HG02840 (cell line): ENCODE data around the gene YAF2.
"Not testable (repeated sequence)": the region's sequence is repeated elsewhere in the genome, so short reads cannot be mapped to it uniquely, and the experiment has no call there.

Experiments used
- ATAC-seq: cut with Tn5 transposase; IDR thresholded peaks from one replicate; pipeline ENCODE4 v1.9.1; 2021; ENCODE audit warnings: mild to moderate bottlenecking, moderate library complexity, moderate number of reproducible peaks; ENCODE audit not compliant: unreplicated experiment, low FRiP score

YAF2 gene

DNA sequence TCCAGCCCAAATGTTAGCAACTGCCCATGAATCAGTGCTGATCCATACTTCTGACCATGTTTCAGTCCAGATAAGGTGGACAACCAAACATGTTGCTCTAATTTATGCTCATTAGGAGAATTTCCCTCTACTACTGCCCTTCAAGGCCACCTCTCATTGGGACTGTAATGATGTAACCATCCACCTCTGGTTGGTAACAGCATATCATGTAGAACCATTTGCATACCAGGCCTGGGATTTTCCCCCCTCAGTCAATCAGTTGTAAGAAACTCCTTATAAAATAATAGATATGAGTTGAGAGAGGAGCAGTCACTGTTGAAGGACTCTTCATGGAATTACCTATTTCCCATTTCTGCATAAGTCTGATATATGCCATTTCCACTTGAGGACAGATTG, 17.8 kb upstream of the YAF2 start:
- ATAC-seq, result no peak

DNA sequence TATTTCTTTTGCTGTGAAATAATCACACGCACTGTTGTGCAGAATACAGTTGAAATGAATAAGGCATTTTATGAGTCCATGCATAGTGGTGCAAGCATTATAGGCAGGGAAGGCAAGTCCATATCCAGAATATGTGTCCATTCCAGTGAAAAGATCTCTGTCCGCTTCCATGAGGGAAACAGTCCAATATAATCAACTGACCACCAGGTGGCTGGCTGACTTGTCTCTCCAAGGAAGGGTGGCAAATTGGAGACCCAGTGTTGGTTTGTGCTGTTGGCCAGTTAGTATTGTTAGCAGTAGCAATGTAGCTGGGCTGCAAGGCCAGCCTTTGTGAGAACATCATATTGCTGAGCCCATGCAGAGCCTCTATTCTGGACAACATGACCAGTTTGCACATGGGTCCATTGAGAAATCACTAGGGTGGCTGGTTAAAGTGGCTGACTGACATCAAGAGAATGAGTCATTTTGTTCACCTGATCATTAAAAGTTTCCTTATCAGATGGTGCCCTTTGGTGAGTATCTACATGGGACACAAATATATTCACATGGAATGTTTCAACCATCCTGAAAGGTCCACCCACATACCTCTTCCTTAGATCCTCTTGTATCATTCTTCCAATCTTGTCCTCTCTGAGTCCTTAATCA, 17.3 kb upstream of the YAF2 start:
- ATAC-seq, result no peak

DNA sequence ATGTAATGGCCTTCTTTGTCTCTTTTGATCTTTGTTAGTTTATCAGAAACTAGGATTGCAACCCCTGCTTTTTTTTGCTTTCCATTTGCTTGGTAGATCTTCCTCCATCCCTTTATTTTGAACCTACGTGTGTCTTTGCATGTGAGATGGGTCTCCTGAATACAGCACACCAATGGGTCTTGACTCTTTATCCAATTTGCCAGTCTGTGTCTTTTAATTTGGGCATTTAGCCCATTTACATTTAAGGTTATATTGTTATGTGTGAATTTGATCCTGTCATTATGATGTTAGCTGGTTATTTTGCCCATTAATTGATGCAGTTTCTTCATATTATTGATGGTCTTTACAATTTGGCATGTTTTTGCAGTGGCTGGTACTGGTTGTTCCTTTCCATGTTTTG, 14.6 kb upstream of the YAF2 start:
- not testable (repeated sequence) for ATAC-seq

DNA sequence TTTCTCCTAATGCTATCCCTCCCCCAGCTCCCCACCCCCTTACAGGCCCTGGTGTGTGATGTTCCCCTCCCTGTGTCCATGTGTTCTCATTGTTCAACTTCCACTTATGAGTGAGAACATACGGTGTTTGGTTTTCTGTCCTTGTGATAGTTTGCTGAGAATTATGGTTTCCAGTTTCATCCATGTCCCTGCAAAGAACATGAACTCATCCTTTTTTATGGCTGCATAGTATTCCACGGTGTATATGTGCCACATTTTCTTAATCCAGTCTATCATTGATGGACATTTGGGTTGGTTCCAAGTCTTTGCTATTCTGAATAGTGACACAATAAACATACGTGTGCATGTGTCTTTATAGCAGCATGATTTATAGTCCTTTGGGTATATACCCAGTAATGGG, 11.0 kb upstream of the YAF2 start:
- ATAC-seq, result not testable (repeated sequence)

DNA sequence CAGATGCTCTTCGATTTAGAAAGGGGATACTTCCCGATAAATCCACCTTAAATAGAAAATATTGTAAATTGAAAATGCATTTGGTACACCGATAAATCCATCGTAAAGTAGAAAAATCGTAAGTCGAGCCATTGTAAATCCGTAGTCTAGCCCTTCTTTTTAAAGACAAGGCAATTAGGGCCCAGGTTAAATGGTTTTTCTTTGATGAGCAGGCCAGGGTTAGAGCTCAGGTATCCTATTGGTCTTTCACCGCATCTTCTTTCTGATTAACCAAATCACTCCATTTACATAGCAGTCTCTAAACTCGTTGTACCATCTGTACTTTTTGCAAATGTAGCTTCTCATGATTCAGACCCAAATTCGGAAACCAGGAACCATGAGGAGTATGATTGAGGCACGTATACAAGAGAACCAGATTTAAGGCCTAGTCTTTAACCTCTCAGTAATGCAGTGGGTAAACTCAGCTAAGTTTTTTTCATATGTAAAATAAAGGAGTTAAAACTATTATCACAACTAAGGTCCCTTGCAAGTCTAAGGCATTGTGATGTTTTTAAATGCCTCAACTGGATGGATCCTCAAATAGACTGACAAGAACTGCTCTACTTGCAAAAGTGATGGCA, 2.2 kb upstream of the YAF2 start:
- no peak for ATAC-seq

DNA sequence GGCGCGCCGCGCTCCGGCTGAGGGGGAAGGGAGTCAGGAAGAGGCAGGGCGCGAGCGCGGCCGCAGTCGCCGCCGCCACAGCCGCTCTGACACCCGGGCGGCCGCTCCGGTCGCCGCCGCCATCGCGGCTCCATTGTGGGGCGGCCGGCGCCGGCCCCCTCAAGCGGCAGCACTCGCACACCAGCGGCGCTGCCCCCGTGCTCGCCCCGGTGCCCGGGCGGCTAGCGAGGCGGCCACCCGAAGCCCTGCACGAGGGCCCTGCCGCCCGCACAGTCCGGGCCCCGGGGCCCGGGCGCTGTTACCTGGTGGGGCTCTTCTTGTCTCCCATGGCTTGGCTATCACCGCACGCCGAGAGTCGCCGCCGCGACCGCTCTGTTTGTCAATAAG, 202 bp downstream of the YAF2 start:
- ATAC-seq, result peak; percentile 34

DNA sequence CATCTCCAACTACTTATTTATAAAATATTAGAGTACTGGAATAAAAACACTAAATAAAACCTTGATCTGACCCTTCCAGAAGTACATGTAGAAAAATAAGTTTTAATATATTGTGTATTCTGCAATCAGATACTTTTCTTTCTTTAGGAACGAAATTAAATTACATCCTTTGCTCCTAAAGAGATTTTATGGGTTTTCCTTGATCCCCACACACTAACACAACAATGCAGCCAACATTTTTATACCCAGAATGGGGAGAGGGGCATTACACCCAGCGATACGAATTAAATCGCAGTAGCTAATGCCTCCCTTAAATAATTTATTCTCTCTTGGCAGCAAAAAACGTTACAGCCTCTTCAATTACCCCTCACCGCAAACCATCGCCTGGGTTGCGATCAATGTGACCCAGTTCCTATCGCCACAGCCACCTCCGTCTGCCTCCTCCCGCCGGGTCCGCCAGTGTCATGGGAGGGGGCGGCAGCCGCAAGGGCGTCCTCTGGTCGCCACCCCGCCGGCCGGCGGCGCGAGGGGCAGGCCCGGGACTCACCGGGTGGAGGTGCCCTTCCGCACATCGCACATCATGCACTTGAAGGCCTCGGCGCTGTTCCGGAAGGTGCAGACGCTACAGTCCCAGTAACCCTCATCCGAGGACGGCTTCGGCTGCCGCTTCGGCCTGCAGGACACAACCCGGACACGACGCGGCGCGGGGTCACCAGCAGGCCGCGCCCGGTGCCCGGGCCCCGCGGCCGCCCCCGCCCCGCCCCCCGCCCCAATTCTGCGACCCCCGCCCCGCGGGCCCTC, 796 bp downstream of the YAF2 start:
- peak; percentile 70 for ATAC-seq

DNA sequence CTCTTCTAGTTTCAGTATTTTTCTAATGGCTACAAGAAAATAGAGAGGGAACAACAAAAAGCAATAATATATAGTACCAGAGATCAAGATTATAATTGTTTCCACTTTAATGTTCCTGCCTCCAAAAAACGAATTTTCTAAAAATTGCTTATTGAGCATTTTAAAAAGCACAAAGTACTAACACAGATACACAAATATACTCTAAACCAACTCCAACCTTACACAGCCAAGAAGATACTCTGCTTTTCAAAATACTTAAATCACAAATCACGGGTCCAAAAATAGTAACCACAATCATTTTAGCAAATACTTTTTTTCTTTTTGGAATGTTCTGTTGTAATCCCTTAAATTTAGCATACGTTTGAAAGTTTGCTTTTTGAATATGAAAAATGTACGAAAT, 2.0 kb downstream of the YAF2 start:
- no peak for ATAC-seq

DNA sequence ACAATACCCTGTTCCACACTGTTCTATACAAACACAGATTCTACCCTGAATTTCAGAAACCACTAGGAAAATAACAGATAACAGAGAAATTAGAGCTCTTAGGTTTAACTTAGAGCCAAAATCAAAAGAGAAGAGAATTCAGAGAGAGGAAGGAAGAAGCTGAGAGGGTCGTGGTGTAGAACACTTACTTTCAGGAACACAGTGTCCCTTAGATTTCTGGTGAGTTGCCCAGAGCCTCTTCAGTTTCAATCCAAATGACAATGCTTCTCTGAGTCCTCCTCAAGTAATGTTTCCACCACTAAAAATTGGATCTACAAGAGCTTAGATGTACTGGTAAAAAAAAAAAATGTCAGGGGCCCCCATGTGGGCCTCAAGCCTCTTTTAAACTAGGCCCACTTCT, 2.6 kb downstream of the YAF2 start:
- no peak for ATAC-seq

DNA sequence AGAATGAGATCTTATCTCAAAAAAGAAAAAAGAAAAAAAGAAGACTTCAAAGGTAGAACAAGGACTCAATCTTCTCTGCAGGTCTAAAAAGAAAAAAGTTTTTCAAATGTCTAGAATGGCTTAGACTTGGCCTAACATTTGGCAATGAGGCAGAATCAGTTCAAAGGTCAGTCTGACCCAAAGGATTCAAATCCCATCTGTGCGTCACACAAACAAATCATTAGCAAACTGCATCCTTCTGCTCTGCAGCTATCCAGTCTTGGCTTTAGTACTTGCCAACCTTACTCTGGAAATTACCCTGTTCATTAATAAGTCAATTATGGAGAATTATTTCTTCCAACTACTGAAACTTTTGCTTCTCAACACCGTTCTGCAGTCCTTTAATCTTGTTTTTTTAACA, 3.1 kb downstream of the YAF2 start:
- ATAC-seq, result no peak

DNA sequence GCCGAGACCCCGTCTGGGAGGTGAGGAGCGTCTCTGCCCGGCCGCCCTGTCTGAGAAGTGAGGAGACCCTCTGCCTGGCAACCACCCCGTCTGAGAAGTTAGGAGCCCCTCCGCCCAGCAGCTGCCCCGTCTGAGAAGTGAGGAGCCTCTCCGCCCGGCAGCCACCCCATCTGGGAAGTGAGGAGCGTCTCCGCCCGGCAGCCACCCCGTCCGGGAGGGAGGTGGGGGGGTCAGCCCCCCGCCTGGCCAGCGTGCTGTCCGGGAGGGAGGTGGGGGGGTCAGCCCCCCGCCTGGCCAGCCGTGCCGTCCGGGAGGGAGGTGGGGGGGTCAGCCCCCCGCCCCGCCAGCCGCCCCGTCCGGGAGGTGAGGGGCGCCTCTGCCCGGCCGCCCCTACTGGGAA, 10.5 kb downstream of the YAF2 start:
- not testable (repeated sequence) for ATAC-seq

DNA sequence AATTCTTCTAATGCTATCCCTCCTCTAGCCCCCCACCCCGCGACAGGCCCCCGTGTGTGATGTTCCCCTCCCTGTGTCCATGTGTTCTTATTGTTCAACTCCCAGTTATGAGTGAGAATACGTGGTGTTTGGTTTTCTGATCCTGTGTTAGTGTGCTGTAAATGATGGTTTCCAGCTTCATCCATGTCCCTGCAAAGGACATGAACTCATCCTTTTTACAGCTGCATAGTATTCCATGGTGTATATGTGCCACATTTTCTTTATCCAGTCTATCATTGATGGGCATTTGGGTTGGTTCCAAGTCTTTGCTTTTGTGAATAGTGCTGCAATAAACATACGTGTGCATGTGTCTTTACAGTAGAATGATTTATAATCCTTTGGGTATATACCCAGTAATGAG, 13.5 kb downstream of the YAF2 start:
- ATAC-seq, result not testable (repeated sequence)

DNA sequence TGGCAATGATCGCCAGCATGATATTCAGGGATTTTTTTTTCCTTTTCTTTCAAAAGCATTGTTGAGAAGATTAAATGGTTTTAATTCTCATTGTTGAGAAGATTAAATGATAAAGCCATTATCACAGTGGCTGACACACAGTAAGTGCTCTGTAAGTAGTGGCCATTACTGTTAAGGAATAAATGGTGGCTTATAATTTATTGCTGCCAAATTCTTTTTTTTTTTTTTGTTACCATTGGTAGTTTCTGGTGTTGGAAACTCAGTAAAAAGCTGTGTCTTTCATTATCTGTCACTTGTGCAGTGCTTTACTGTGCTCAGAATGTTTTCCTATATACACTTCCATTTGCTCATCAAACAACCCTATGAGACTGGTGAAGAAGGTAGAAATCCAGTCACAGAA, 15.3 kb downstream of the YAF2 start:
- ATAC-seq, result no peak

DNA sequence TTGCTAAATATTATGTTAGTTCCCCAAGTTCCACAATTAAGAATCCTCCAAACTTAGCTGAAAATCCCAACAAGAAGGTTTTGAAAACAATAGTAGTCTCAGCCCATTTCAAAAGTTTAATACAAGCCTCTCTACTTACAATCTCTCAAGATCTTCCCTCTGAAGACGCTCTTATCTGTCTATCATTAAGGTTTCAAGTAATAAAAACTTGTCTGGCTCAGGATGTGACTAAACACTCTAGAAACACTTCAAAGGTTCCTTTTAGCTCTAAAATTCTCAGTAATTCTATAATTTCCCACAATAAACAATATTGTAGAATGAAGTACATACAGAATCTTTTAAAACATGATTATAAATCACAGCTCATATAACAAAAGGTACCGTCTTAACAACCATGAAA, 16.3 kb downstream of the YAF2 start:
- no peak for ATAC-seq

DNA sequence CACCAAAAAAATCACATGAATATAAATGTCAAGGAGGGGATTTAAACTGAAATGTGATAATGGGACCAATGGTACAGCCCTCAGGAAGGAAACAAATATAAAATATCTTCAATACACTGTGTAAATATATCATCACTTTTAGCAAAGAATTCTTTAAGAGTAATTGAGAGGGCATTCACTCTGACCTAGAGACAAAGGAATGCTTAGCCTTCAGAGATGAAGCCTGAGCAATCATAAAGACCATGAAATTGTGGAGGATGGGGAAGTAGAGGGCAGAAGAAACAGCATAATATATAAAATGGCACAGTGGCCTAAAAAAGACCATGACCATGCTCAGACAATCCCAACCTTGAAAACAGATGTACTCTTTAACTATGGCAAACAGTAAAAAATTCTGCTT, 20.4 kb downstream of the YAF2 start:
- no peak for ATAC-seq

DNA sequence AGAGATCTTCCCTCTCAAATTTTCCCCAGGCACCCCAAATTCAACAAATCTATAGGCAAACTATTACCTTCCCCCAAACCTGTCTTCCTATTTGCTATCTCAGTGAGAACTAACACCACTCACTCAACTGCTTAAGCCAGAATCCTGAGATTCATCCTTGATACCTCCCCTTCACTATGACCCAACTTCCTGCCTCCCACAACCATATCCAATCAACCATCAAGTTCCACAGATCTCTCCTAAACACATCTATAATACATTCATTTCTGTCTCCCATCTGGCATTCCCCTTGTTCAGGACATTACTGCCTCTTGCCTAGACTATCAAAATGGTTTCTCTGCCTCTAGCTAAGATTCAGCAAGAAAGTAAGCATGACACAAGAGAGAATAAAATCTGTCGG, 21.3 kb downstream of the YAF2 start:
- no peak for ATAC-seq

DNA sequence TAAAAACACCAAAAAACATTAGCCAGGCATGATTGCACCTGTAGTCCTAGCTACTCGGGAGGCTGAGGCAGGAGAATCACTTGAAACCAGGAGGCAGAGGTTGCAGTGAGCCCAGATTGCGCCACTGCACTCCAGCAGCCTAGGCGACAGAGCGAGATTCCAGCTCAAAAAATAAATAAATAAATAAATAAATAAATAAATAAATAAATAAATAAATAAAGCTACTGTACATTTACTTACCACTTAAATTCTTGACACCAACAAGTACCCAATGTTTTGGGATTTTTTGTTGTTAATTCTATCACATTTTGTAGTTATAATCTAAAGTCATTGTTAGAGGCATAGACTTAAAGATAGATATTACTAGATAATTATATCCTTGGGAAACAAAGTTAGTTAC, 22.3 kb downstream of the YAF2 start:
- not testable (repeated sequence) for ATAC-seq

DNA sequence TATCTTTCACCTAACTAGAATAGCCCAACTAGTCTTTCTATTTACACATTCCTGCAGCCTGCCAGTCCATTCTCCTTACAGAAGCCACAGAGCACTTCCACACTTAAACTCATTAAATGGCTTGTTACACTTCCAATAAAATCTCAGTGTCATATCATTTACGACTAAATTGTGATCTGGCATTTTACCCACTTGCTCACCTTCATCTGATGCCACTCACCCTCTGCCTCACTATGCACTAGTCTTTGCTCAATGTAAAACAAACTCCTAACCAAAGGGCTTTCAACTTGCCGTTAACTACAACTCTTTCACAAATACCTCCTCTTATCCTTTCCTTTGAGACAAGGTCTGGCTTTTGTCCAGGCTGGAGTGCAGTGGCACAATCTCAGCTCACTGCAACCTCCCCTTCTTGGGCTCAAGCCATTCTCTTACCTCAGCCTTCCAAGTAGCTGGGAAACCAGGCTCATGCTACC, 24.1 kb downstream of the YAF2 start:
- no peak for ATAC-seq

DNA sequence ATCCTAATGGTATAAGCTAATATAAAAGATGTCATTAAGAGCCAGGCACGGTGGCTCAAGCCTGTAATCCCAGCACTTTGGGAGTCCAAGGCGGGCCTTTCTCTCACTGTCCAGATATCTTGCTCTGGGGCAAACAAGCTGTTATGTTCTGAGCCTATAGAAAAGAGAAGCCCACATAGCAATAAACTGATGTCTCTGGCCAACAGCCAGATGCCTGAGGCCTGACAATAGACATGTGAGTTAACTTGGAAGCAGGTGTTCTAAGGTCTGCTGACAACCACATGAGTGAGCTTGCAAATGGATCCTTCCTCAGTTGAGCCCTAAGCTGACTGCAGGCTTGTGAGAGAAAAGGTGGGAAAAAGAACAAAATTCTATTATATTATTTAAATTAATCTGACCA, 25.0 kb downstream of the YAF2 start:
- ATAC-seq, result no peak

DNA sequence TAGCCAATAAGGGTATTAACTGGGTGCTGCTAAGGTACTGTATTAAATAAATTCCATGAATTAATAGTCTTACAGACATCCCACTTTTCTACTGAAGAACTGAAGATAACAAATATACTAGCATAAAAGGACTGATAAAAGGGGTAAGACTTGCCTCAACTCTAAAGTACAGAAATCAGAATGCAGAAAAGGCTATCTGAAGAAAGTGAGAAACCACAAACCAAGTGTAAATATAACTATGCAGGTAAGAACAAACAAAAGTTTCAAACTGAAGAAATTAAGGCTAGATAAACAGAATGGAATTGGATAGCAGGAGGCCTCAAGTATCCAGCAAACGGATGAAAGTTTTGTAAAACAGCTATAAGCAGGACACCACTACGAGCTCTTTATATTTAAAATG, 29.5 kb downstream of the YAF2 start:
- no peak for ATAC-seq

DNA sequence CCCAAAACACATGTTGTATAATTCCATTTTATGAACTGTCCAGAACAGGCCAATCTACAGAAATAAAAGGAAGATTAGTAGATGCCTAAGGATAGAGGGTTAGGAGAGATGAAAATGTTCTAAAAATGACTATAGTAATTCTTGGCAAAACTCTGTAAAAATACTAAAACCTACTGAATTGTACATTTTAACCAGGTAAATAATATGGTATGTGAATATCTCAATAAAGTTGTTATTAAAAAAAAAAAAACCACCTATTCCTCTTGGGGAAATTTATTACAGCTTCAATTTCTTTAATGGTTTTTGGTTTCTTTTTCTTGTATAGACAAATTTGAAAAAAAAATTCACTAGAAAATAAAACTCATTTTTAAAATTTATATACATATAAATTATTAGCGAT, 33.2 kb downstream of the YAF2 start:
- no peak for ATAC-seq

DNA sequence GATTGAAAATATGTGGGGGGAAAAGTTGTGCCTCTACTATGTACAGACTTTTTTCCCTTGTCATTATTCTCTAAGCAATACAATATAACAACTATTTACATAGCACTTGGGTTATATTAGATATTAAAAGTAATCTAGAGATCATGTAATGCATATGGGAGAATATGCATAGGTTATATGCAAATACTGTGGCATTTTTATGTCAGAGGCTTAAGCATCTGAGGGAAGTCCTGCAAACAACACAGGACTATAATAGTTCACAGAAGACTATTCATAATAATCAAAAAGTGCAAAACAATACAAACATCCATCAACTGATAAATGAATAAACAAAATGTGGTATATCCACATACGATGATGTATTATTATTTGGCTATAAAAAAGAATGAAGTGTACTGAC, 33.7 kb downstream of the YAF2 start:
- no peak for ATAC-seq
